H1 (cell line): Measurements from ENCODE around the gene NEDD4L.

Source experiments
- CREB1 ChIP-seq: IDR thresholded peaks from 2 replicates; pipeline ENCODE4 v1.6.1; 2012; ENCODE audit warnings: inconsistent platforms
- CTCF ChIP-seq, 3 experiments: IDR thresholded peaks; 1 replicate in 2 of 3; 2 replicates in 1 of 3; pipeline versions ENCODE4 v1.5.1 to v1.6.1; 2011; ENCODE audit warnings: low read length in 3 of 3, mild to moderate bottlenecking in 3 of 3, inconsistent platforms in 2 of 3, low read depth in 1 of 3, moderate library complexity in 1 of 3; ENCODE audit not compliant: insufficient read depth in 1 of 3; ENCODE audit errors: control extremely low read depth in 1 of 3
- EGR1 ChIP-seq: IDR thresholded peaks from 2 replicates; pipeline ENCODE4 v1.6.1; 2011; ENCODE audit warnings: low read depth, low read length, borderline replicate concordance
- EP300 ChIP-seq, 2 experiments: IDR thresholded peaks; 1 replicate in 1 of 2; 2 replicates in 1 of 2; pipeline ENCODE4 v1.6.1; 2011 to 2012; ENCODE audit warnings: low read depth in 2 of 2, low read length in 2 of 2, mild to moderate bottlenecking in 2 of 2, borderline replicate concordance in 1 of 2, inconsistent platforms in 1 of 2, moderate library complexity in 1 of 2
- EZH2 ChIP-seq: fragments of 200-600 bp; sonication (generic); IDR thresholded peaks from 2 replicates; pipeline ENCODE4 v1.7.1; 2012; ENCODE audit warnings: low read depth, mild to moderate bottlenecking, moderate library complexity, low read length, inconsistent platforms; ENCODE audit not compliant: severe bottlenecking
- NANOG ChIP-seq: IDR thresholded peaks from 2 replicates; pipeline ENCODE4 v1.6.1; 2011; ENCODE audit warnings: low read length, low read depth, mild to moderate bottlenecking, inconsistent platforms; ENCODE audit not compliant: insufficient read depth, poor library complexity, severe bottlenecking
- POU5F1 ChIP-seq: IDR thresholded peaks from 2 replicates; pipeline ENCODE4 v1.6.1; 2011; ENCODE audit warnings: low read depth, mild to moderate bottlenecking, low read length, moderate library complexity
- RNF2 ChIP-seq: fragments of 200-900, 300-1000 bp; sonication (generic); IDR thresholded peaks from 2 replicates; pipeline ENCODE4 v1.7.1; 2016; ENCODE audit warnings: borderline replicate concordance, low read depth, mild to moderate bottlenecking, antibody characterized with exemption, low read length; ENCODE audit not compliant: poor library complexity, severe bottlenecking; ENCODE audit errors: missing control alignments

- TF ChIP-seq CREB1 (no peak), CTCF (IDR thresholded peaks at IDR 0.05; ENCODE audit: control extremely low read depth in 1 of 3, insufficient read depth in 1 of 3, low read depth in 1 of 3, low read length in 3 of 3) (no peak), EZH2 (no peak), NANOG (no peak), EP300 (IDR thresholded peaks at IDR 0.05; ENCODE audit: borderline replicate concordance in 1 of 2, low read depth in 2 of 2, low read length in 2 of 2) (no peak), POU5F1 (no peak), EGR1 (no peak), RNF2 (no peak)
Observed at GRCh38 chr18:58255701-58256311, 211.8 kb downstream of the NEDD4L start.
